Fibroblast of the aortic adventitia (primary cell): ENCODE results near the gene CASKIN1. TPM values are rescaled to one million over a fixed set of nuclear protein-coding genes. Genes with fewer than 3 reads are reported as not detected.

Source experiments
- DNase-seq: peaks from one replicate; pipeline ENCODE4 v3.0.0-alpha.2; 2010; ENCODE audit warnings: low read depth
- H3K4me3 ChIP-seq: 2 replicates; pipeline ENCODE4 v1.5.1; 2011; ENCODE audit warnings: low read depth, mild to moderate bottlenecking, control low read depth, low read length, moderate library complexity
- CTCF ChIP-seq: IDR thresholded peaks from 2 replicates; pipeline ENCODE4 v1.5.1; 2011; ENCODE audit warnings: mild to moderate bottlenecking, low read length, control low read depth, inconsistent platforms; ENCODE audit not compliant: insufficient read depth
- total RNA-seq: library from RNA; depleted of rRNA; stranded (reverse); fragments of >200 nt; gene quantifications from 2 replicates; pipeline ENCODE4 v1.2.3, GENCODE V29; 2012; ENCODE audit warnings: low replicate concordance

CASKIN1 gene
- total RNA-seq, 1 donor: 0.18 TPM

- no peak overlapping the region for H3K4me3 ChIP-seq
- no peak for TF ChIP-seq CTCF
- DNase-seq: no peak
These were observed 17.3 kb downstream of the CASKIN1 start for GRCh38 chr16:2179107-2179501.

DNA sequence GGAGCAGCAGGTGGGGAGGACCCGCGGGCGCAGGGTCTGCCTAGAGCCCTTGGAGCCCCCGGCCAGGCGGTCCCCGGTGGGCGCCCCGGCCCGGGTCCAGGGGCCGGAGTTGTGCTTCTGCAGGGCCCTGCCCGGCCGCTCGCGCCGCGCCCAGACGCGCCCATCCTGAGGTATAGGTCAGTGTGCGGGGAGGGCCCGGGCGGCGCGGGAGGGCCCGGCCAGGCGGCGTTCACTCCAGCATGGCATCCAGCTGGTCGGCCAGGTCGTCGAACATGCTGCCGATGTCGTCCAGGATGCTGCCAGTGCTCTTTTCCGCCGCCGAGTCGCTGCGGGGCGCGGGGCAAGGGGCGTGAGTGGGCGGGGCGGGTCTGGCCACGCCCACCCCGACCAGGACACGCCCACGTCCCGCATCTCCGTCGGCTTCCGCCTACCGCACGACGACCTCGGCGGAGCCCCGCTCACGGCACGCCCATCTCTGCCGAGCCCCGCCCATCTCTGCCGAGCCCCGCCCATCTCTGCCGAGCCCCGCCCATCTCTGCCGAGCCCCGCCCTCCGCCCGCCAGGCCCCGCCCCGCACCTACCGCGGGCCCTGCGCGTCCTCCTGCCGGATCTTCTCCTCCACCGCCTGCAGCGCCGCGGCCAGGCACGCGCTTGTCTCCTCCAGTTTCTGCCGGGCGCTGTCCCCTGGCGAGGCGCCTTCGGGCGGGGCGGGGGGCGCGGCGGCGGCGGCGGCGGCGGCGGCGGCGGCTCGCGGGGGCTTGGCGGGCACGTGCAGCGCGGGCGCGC, 17.9 kb downstream of the CASKIN1 start:
- DNase-seq: no peak
- no peak overlapping the region for H3K4me3 ChIP-seq

DNA sequence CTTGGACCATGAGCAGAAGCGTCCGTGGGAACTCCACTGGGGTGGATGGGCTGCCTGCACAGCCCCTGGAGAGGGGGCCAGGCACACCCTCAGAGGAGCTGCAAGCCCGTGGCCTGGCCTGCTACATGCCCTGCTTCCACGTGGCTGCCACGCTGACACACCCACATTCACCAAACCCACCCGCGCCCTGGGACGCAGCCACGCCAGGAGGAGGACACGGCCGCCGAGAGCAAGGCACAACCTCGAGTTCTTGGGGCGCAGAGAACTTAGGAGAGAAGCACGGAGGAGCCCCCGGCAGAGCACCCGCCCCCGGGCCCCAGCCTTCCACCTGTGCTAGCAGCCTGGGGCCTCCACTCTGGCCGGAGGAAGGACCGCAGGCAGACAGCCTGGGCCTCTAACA, 18.8 kb downstream of the CASKIN1 start:
- DNase-seq: no peak
- no peak overlapping the region for H3K4me3 ChIP-seq
- TF ChIP-seq CTCF: no peak

More for the DNA sequence above, 17.9 kb downstream of the CASKIN1 start:
- no peak for TF ChIP-seq CTCF

- TF ChIP-seq CTCF: no peak
- no peak for DNase-seq
- H3K4me3 ChIP-seq: no peak overlapping the region
These were observed 19.3 kb downstream of the CASKIN1 start for GRCh38 chr16:2177101-2177500.

DNA sequence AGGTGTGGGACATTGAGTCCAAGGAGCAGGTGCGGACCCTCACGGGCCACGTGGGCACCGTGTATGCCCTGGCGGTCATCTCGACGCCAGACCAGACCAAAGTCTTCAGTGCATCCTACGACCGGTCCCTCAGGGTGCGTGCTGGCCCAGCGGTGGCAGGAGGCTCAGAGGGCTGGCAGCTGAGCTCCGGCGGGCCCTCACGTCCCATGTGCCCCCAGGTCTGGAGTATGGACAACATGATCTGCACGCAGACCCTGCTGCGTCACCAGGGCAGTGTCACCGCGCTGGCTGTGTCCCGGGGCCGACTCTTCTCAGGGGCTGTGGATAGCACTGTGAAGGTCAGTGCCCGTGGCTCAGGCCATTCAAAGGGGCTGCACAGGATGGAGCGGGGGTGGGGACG, 20.4 kb downstream of the CASKIN1 start:
- no peak for TF ChIP-seq CTCF
- no peak overlapping the region for H3K4me3 ChIP-seq
- DNase-seq: no peak

- TF ChIP-seq CTCF: no peak
- DNase-seq: no peak
- H3K4me3 ChIP-seq: no peak overlapping the region
These were observed 21.0 kb downstream of the CASKIN1 start for GRCh38 chr16:2175454-2175853.
